GM12864 (cell line): Measurements from ENCODE around the gene HTRA3.

Source experiments
- DNase-seq: peaks from one replicate; pipeline ENCODE4 v3.0.0-alpha.2; 2011; ENCODE audit warnings: low read depth
- H3K4me3 ChIP-seq: 2 replicates; pipeline ENCODE4 v1.5.1; 2011; ENCODE audit warnings: mild to moderate bottlenecking, low read depth, low read length, control low read depth
- TF ChIP-seq, protein P1 (sequence below): IDR thresholded peaks from 2 replicates; pipeline ENCODE4 v1.5.1; 2011; ENCODE audit warnings: low read depth, mild to moderate bottlenecking, moderate library complexity, low read length, control low read depth, inconsistent platforms; ENCODE audit errors: missing control alignments

Gene HTRA3

DNA sequence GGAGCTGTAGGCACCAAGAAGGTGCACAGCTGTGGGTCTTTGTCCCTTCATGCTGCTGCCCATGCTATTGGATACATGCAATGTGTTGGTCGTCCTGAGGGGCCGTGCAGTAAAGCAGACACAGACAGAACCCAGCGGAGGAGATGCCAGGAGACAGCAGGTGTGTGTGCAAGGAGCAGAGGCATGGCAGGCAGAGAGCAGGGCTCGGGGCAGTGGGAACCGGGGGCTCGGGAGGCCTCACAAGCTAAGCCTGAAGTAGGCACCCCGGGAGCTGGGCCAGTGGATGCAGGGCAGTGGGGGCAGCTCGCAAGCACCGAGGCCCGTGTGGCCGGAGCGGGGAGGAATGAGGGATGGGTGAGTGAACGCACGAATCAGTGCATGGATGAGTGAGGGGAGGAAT is 13.2 kb downstream of the HTRA3 start:
- H3K4me3 ChIP-seq: no peak overlapping the region
- TF ChIP-seq, protein P1, sequence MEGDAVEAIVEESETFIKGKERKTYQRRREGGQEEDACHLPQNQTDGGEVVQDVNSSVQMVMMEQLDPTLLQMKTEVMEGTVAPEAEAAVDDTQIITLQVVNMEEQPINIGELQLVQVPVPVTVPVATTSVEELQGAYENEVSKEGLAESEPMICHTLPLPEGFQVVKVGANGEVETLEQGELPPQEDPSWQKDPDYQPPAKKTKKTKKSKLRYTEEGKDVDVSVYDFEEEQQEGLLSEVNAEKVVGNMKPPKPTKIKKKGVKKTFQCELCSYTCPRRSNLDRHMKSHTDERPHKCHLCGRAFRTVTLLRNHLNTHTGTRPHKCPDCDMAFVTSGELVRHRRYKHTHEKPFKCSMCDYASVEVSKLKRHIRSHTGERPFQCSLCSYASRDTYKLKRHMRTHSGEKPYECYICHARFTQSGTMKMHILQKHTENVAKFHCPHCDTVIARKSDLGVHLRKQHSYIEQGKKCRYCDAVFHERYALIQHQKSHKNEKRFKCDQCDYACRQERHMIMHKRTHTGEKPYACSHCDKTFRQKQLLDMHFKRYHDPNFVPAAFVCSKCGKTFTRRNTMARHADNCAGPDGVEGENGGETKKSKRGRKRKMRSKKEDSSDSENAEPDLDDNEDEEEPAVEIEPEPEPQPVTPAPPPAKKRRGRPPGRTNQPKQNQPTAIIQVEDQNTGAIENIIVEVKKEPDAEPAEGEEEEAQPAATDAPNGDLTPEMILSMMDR: no peak
- DNase-seq: no peak

GRCh38 chr4:8283161-8283560 is 13.6 kb downstream of the HTRA3 start:
- no peak for DNase-seq
- TF ChIP-seq, protein P1: no peak
- no peak overlapping the region for H3K4me3 ChIP-seq

DNA sequence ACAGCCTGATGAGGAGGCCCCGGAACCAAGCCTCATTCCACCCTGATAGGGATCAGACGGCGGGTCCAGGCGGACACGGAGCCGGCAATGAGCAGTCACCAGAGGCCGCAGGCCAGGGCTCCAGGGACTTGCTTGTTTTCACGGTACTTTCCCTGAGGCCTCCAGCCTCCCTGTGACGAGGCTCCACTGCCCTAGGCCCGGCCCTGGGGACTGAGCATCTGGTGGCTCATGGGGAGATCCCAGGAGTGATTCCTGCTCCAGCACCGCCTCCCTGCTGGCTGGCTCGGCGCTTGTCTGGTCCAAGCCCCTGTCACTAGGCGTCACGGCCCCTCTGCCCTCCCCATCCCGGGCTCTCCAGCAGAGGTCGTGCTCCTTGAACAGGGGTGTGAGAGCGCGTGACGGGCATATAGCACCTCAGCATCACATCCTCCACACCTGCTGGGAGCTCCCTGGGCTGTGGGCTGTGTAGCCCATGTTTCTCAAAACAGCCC is 14.1 kb downstream of the HTRA3 start:
- H3K4me3 ChIP-seq: no peak overlapping the region
- TF ChIP-seq, protein P1: no peak
- no peak for DNase-seq

DNA sequence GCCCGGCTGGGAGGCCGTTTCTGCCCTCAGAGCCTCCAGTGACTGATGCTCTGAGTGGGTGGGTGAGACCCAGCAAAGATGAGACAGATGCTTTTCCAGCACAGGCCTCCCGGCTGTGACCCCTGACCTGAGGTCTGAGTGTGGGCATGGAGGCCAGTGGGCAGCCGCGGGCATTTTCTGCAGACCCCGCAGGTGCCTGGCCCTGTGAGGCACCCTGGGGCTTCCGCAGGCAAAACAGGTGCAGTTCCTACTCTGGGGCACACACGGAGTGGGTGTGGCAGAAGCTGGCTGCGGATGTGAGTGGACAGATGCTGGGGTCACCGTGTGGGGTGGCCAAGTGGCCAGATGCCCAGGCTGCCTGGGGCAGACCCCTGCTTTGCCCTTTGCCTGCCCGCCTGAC is 14.8 kb downstream of the HTRA3 start:
- no peak for DNase-seq
- no peak overlapping the region for H3K4me3 ChIP-seq
- TF ChIP-seq, protein P1: no peak

- DNase-seq: no peak
- TF ChIP-seq, protein P1: no peak
- no peak overlapping the region for H3K4me3 ChIP-seq
These were observed 15.8 kb downstream of the HTRA3 start for GRCh38 chr4:8285143-8285975.

GRCh38 chr4:8285976-8286718 is 16.6 kb downstream of the HTRA3 start:
- no peak overlapping the region for H3K4me3 ChIP-seq
- TF ChIP-seq, protein P1: no peak
- DNase-seq: no peak
